NCI-H774 (cell line): ENCODE measurements around the gene DSG3.
"Not testable (repeated sequence)": the region's sequence is repeated elsewhere in the genome, so short reads cannot be mapped to it uniquely, and the experiment has no call there.

Experiments used
- DNase-seq: peaks from one replicate; lab custom pipeline; 2025; lab: John Stamatoyannopoulos, UW

DSG3 gene

DNA sequence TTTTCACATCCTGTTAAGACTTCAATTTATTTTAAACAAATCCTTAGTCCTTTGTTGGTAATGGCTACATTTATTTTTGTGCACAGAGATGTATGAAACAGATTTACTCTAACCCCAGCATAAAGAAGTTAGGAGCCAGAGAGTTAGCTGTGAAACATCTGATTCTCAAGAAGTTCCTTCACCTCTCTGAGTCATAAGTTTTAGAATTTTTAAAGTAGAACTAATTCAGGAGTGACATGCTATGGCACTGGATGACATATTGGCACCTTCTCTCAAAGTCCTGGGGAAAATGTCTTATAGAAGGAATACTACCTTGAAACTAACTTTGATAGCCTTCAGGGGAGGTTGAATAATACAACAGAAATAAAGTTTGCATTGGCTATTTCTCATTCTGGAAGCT is 44.0 kb downstream of the DSG3 start:
- no peak for DNase-seq

DNA sequence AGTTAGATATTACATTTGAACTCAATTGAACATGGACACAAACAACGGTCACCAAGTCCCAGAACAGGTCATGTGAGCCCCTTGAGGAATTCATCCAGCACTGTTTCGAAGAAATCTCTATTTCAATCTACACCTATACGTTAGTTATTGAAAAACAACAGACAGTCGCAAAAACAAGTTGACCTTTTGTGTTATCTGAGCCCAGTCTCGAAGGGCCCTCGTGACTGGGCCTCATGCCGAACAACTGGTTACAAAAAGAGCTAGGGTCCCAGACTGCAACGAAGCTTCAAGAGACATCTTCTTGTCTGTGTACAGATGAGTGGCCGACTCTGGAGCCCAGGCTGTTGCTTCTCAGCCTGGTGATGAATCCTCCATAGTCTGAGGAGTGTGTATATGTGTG is 45.1 kb downstream of the DSG3 start:
- DNase-seq, result no peak

DNA sequence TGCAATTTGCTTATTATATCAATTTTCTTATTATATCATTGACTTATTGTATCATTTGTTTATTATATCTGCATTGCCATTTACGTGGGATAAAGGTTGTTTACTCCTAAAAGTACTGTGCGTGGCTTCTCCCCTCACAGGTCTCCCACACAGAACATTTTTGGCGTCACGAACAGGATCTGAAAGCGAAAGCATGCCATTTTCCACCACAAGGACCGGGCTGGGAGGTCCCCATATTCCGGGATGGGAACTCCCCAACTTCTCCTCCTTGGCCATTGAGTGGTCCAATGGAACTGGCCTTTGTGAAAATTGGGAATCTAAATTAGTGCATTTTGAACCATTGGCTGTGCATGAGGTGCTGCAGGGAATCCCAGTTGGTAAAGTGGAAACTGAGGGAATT is 45.6 kb downstream of the DSG3 start:
- no peak for DNase-seq

DNA sequence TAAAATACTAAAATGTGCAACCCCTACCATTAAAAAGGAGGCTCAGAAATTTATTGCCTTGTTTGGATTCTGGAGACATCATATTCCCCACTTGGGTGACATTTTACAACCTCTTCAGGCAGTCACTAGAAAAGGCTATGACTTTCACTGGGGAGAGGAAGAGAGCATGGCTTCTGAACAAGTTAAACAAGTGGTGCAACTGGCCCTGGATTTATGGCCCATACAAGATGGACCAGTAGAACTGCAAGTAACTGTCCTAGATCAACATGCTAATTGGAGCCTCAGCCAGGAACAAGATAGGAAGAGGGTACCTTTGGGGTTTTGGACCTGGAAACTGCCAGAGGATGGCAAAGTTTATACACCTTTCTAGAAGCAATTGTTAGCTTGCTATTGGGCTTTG is 46.4 kb downstream of the DSG3 start:
- DNase-seq, result no peak

DNA sequence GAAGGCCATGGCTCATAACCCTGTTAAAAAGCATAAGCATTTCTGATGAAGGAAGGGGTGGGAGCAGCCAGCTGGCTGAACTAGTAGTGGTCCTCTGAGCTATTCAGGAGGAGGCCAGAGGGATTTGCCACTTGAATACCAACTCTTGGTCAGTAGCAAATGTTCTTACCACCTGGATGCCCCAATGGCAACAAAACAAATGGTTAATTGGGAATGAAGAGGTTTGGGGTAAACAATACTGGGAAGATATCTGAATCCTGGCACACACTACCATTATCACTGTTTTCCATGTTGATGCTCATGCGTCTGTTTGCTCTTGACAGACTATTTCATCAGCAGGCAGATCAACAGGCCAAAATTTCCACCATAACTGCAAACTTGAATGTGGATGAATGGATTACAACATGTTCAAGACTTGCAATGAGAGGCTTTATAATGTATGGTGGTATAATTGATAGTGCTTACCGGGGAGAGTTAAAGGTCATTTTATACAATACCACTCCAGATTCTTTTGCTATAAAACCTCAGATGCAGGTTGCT is 47.2 kb downstream of the DSG3 start:
- DNase-seq, result not testable (repeated sequence)

DNA sequence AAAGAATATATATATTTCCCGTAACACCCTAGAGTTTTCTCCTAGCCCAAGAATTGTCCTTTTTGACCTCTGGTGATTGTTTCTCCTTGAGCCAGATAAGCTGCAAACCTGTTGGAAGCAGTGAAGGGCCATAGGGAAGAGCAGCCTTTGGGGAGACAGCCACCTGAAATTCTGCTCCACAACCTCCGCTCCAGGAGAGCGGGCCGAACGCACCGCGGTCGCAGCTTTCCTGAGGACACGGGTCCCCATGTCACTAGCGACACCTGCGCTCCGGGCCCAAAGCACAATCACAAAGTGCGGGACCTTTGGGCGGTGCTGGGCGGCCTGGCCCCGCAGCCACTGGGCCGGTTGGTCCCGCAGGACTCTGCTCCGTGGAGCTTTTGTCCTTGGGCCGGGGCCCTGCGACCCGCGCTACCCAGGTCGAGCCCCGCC is 49.9 kb downstream of the DSG3 start:
- no peak for DNase-seq

DNA sequence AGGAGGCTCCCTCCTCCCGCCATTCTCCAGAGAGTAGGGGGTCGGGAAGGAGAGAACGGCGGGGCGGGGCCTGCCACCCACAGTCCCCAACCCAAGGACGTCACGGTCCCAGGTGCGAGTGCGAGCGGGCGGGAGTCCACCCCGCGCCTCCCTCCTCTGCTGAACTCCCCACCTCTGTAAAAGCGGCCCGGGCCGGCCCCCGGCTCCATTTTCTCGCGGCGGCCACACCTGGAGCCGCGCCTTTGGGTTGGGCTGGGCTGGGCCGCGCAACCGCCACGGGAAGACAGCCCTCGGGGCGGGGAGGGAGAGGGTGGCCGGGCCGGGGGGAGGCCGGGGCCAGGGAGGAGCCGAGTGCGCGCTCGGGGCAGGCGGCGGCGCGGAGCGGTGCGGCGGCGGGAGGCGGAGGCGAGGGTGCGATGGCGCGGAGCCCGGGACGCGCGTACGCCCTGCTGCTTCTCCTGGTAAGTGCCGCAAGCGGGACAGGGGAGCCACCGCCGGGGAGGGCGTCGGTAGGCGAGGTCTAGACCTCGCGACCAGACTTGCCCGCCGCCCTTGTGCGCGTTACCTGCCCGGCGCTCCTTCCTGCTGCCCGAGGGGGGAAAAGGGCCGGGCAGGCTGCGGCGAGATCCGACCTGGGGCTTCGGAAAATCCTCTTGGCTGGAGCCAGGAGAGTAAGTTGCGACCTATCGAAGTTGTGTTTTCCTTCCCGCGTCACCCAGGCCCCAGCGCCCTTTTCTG is 50.5 kb downstream of the DSG3 start, which contains the start of gene DSG2:
TSS of gene DSG2 (plus strand) at position 342 of the 738 bp plus-strand sequence. CDS start at position 417, 75 bp downstream.
- DNase-seq, result peak; percentile 27

DNA sequence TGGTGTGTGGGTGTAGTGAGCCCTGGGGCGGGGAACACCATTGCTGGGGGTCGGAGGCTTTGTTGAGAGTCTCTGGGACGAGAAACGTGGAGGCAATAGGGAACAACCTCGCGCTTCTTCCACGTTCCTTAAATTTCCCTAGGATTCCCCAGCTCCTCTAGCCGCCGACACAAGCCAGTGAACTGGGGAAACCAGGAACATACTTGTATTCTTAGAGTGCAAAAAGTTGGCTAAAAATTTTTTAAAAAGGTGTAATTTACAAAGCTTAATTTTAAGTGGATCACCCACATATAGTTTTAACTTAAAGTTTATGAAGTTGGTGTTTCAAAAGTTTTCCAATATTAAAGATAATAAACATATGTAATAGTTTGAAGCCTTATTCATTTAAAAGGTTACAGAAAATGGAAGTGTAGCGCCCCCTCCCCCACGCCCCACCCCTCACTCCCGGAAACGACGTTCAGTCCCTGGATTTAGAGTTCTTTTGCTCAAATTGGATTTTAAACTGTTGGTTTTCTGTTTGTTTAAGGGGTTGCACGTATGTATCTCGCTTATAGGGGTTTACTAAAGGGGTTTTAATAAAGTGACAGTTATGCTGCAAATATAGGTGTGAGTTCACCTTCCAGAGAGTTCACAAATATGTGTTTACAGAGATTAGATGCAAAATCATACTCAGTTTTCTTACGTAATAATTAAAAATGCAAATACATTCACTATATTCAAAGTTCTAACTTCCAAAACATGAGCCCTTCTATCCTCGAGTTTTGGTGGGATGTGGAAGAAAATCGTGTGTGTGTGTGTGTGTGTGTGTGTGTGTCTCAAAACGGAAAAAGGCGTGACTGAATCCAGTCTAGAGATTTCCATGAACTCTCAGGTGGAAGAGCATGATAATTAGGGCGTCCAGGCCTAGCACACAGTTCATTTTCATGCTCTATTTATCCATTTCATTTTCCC is 51.3 kb downstream of the DSG3 start:
- no peak for DNase-seq

DNA sequence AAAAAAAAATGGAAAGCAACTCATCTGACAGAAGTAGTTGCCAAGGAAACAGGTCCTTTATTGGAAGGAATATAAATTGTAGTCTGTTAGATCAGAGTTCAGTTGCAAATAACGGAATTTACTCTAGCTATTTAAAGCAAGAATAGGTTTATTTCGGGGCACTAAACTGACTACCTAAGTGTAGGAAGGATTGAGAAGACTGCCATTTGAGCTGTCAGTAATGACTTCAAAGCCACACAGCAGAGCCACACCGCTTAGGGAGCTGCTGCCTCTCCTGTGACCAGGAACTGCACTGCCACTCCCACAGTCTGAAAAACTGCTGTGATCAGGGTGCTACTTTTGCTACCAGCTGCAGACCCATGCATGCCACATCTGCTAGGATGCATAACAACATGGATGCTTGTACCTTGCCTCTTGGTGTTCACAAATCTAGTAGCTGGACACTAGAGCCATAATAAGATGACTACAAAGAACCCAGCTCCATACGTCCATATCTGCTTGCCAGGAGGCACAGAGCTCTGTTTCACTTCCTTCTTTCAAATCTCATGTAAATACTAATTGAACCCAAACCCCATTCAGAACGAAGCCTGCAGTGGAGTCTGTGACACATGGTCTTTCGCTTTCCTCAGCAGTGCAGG is 52.6 kb downstream of the DSG3 start:
- no peak for DNase-seq

DNA sequence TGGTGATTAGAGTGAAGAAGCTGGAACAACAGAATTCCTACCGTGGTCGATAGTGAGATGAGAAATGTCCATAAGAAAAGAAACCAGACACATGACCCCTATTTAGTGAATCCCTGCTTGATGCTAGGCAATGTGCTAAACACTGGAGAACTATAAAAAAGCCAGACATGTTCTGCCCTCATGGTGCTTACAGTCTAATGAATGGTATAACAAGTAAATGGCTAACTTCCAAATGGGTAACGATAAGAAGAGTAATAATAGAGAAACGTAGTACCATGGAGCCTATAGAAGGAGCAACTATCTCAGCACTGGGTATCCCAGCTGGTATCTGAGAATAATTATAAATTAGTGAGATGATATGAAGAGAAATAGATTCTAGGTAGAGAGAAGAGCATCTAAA is 55.5 kb downstream of the DSG3 start:
- no peak for DNase-seq

DNA sequence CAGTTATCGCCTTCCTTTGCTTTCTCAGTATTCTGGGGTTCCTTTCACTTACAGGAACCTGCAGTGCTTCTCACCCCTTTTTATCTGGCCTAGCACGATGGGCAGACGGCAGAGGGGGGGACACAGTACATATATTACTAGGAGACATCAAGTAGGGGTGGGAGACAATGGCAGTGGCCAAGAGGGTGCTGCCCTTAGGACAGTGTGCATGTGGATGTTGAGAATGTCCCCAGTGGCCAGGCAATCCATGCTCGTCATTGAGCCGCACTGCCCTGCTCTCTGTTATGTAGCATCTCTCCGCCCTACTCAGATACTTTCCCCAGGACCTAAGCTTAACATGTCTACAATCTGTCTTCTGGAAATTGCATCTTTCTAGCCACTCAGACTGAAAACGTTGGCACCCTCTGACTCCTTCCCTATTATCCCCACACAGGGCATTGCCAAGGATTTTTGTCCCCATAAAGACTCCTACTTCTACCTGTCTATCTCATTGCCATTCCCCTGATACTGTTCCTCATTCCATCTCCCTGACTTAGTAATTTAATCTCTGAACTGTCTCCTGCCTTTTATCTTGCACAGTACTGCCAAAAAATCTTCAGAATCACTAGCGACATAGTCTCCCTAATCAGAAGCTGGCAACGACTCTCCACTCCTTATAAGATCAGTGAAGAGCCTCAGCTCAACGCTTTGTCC is 57.1 kb downstream of the DSG3 start:
- DNase-seq, result no peak

DNA sequence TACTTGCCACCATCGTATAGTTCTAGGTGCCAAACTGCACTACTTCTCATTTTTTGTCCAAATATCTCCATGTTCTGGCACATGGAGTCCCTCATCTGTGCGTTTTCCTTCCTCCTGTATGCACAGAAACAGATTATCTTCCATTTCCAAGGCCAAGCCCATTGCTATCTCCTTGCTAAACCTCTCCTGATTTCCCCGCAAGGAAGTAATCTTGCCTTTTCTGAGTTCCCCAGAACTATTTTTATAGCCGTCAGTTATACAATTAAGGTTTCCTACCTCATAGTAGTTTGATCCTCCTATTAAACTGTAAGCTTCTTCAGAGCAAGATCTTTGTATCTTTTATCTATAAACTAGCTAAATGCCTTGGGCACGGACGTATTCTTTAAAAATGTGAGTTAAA is 57.6 kb downstream of the DSG3 start:
- DNase-seq, result no peak

DNA sequence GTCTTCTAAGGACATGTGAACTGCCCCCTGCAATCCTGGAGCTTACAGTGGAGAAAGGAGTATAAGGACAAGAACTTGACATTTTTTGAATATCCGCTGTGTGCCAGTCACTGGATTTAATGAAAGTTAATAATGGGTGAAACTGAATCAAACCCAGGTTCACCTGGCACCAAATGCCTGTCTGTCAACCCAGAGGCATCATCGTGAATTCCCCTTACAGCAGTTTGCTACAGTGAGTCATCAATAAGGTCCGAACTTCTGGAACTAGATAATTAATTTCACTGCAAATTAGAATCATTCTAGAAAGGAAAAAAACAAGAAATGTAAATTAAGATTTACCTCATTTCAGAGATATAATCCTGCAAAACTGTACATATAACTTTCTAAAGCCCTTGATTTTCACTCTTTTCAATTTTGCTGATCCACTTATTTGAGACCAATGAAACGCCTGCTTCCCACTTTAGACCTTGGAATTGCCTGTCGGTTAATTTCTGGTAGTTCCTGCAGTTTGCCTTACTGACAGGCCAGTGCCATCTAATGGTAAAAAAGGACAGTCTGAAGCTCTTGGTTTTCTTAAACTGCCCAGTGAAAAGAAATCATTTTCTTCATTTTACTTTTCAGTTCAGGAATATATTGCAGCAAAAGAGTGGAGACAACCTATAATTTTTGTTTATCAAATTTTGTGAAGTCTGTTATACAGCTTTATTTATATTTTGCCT is 58.6 kb downstream of the DSG3 start:
- no peak for DNase-seq

DNA sequence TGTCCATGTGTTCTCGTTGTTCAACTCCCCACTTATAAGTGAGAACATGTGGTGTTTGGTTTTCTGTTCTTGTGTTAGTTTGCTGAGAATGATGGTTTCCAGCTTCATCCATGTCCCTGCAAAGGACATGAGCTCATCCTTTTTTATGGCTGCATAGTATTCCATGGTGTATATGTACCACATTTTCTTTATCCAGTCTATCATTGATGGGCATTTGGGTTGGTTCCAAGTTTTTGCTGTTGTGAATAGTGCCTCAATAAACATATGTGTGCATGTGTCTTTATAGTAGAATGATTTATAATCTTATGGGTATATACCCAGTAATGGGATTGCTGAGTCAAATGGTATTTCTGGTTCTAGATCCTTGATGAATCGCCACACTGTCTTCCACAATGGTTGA is 59.6 kb downstream of the DSG3 start:
- DNase-seq, result not testable (repeated sequence)

DNA sequence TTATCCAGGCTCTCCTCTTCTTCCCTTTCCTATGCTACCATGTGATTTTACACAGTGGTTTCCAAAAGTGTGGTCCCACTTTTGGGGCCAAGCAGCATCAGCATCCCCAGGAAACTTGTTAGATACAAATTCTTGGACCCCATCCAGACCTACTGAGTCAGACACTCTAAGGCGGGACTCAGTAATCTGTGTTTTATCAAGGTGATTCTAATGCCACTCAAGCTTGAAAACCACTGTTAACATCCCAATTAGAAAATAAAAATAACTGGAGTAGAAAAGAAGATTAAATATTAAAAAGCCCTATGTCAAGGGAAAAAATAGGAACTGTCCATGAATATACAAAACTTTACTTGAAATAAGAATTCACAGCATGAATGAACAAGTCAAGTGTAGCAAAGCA is 61.2 kb downstream of the DSG3 start:
- DNase-seq, result no peak

DNA sequence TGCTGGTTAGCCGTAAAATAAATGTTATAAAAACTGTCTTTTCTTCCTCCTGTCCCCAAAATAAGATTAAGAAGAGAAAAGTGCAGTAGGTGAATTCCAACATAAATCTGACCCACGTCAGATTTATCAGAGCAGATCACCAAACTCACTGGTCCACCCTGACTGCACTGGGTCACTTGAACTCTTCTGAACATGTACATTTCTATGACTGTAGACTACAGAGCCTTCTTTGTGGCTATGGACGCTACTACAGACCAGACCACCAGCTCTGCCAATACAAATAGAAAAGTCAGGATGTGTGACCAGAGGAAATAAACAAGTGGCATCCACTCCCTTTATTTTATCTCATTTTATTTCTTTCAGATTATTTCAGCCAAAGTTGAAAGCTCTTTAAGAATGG is 62.0 kb downstream of the DSG3 start:
- no peak for DNase-seq

DNA sequence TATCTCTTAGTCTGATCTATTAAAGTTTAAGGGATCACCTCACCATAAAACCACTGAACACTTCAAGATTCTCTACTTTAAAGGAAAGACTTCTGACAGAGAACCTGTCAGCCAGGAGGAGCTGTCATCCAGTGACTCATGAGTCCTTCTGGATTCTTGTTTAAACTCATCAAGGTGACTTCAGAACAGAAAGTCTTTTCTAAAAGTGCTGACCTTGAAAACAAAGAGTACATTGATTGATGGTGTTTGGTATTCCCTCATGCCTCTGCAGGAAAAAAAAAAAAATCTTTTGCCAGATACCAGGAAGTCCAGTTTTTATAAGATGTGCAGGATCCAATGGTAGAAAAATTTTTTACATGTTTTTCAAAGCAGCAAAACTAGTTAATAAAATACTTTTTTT is 62.8 kb downstream of the DSG3 start:
- DNase-seq, result no peak

DNA sequence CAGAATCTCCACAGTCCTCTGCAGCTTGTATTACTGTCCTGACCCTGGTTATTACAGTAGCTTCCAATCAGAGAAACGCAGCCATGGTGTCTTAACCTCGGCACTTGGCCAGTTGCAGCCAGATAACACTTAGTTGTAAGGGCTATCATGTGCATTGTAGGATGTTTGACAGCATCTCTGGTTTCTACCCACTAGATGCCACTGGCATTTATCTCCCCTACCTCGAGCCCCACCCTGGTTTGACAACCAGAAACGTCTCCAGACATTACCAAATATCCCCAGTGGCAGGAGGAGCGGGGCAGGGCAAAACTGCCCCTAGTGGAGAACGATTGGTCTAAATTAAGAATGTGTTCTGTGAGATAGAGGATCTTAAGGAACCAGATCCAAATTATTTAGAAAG is 63.6 kb downstream of the DSG3 start:
- DNase-seq, result no peak

DNA sequence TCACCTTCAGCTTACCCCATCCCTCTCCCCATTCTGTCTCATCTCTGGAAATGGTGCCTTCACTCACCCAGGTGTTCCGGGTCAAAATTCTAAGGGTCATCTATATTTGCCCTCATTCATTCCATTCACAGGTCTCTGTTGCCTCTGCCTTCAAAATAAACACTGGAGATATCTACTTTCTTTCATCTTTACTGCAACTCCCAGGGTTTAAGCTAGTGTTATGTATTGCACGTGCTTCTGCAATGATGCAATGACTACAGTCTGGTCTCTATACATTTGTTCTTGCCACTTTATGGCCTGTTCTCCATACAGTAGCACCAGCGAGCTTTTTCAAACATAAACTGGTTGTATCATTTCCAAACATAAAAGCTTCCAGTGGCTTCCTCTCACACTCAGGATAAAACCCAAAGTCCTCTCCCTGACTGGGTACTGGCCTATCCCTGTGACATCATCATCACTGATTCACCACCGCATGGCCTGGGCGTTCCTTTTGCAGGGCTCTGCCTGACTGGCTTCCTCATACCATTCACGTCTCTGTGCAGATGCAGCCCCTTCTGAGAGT is 64.7 kb downstream of the DSG3 start:
- no peak for DNase-seq

DNA sequence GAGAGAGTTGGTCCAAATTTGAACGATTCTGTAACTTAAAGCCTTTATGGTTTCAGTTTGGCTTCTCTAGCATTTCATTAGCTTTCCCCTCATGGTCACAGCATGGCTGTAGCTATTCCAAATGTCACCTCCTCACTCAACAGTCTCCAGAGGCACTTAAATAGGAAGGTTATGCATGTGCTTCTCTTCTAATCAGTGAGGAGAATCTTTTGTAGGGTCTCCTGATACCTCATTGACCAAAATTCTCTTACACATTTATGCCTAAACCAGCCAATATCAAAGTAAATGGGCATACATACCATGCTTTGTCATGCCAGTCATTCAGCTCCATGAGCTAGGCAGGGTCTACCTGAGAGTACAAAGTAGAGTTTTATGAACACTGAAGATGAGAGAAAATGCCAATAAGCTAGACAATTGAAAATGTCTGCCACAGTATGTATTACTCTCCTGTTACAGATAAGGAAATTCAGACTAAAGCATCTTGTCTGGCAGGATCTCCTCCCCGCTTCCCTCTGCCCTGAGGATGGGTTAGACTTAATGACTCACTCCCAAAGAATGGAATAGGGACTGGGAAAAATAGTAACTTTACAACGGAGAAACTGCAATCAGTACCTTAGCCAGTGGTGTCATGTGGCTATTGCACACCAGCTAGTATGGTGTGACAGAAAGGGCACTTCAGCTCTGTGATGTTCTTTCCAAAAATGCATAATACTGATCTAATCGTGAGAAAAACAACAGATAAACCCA is 65.8 kb downstream of the DSG3 start:
- no peak for DNase-seq
